Muscle of leg (tissue), 11 donors: ENCODE measurements around the gene TBPL2. TPM values are rescaled to one million over a fixed set of nuclear protein-coding genes. Genes with fewer than 3 reads are reported as not detected.

Source experiments
- DNase-seq: peaks from one replicate; pipeline ENCODE4 v3.0.0; 2013
- H3K27ac ChIP-seq: one replicate; pipeline ENCODE4 v1.5.1; 2013; ENCODE audit warnings: mild to moderate bottlenecking, low read length, control low read depth
- H3K27me3 ChIP-seq: one replicate; pipeline ENCODE4 v1.6.1; 2013; ENCODE audit warnings: low read length; ENCODE audit not compliant: control insufficient read depth, insufficient read depth
- H3K36me3 ChIP-seq: one replicate; pipeline ENCODE4 v1.6.1; 2013; ENCODE audit warnings: low read length; ENCODE audit not compliant: control insufficient read depth, insufficient read depth
- H3K4me1 ChIP-seq: one replicate; pipeline ENCODE4 v1.6.1; 2013; ENCODE audit warnings: low read length; ENCODE audit not compliant: control insufficient read depth, insufficient read depth
- H3K4me3 ChIP-seq: one replicate; pipeline ENCODE4 v1.5.1; 2013; ENCODE audit warnings: low read length, control low read depth
- H3K9me3 ChIP-seq: replicated peaks from 2 replicates; pipeline ENCODE4 v1.6.1; 2013; ENCODE audit warnings: low read depth, low read length; ENCODE audit not compliant: control insufficient read depth
- WGBS: methylation state at CpG from one replicate; pipeline ENCODE4 v1.1.5; 2013; ENCODE audit warnings: missing lambda C conversion rate; ENCODE audit not compliant: insufficient coverage; 5-methylcytosine and 5-hydroxymethylcytosine counted together
- polyA plus RNA-seq, 8 donors: library from polyadenylated mRNA; unstranded; fragments of 120-200 nt; gene quantifications; one replicate each; pipeline versions ENCODE4 v1.2.1 to v1.2.3, GENCODE V29; 2013; ENCODE audit warnings: inconsistent platforms in 1 of 8, low replicate concordance in 1 of 8; ENCODE audit not compliant: insufficient read length in 8 of 8, insufficient read depth in 1 of 8
- total RNA-seq: library from RNA; stranded (reverse); fragments of 120-200 nt; gene quantifications from one replicate; pipeline ENCODE4 v1.2.4, GENCODE V29; 2013

The TBPL2 gene
- total and polyA plus RNA-seq, 9 donors = 0.07 to 0.24 (median 0.13) TPM; not detected in 3

DNA sequence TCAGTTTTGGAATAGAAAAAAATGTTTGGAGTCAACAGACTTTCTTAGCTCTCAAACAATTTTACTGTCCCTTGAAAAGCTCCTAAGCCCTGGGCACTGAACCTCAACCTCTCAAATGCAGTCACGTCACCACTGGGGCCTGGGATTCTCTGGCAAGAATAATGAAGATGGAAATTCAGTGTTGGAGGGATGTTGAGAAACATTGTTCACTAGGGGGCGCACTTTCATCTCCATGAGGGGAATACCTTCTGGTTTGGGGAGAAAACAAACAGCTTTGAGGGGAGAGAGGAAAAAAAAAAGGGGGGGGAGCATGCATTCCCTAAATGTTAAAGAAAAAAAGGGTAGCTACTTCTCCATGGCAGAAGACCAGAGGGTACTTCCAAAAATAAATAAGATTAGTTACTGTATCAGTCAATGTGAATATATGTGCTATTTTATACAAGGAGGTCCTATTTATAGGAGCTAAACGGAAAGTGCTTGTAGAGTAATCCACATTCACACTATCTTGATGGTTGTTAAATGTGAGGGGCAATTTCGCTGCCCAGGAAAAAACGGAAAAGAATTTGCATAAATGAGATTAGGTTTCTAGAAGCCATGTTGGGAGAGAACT, 5.8 kb upstream of the TBPL2 start:
- 0% methylated on average over 1 of the region's 5 CpGs for WGBS
- no peak overlapping the region for H3K27ac ChIP-seq
- H3K27me3 ChIP-seq = no peaks in the 10 kb centered on the region
- no peaks in the 10 kb centered on the region for H3K9me3 ChIP-seq
- peaks cover 5% of the 10 kb centered on the region for H3K4me1 ChIP-seq
- DNase-seq = peak; percentile 75
- no peak overlapping the region for H3K4me3 ChIP-seq
- no peaks in the 10 kb centered on the region for H3K36me3 ChIP-seq

DNA sequence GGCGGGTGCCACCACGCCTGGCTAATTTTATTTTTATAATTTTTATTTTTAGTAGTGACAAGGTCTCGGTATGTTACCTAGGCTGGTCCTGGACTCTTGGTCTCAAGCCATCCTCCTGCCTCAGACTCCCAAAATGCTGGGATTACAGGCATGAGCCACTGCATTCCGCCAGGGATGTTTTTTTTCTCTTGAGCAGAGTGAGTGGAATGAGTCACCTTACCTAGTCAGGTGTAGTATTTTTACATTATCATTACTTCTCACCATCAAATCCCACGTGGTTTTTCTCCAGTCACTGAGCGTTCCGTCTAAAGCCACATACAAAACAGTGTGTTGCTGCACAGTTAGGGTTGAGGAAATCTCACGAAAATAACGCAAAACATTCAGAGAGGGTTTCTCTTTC, 870 bp upstream of the TBPL2 start:
- H3K27ac ChIP-seq = no peak overlapping the region
- H3K36me3 ChIP-seq = no peaks in the 10 kb centered on the region
- no peak overlapping the region for H3K4me3 ChIP-seq
- no peak for DNase-seq
- no peaks in the 10 kb centered on the region for H3K9me3 ChIP-seq
- peaks cover 4% of the 10 kb centered on the region for H3K27me3 ChIP-seq
- no CpG with 5 or more reads among the region's 9 CpGs for WGBS
- H3K4me1 ChIP-seq = no peaks in the 10 kb centered on the region

GRCh38 chr14:55438066-55438683, 2.2 kb downstream of the TBPL2 start:
- Histone ChIP-seq H3K27ac (no peak overlapping the region), H3K9me3 (no peaks in the 10 kb centered on the region), H3K4me3 (no peak overlapping the region), H3K27me3 (peaks cover 4% of the 10 kb centered on the region), H3K36me3 (no peaks in the 10 kb centered on the region), H3K4me1 (no peaks in the 10 kb centered on the region)
- no CpG with 5 or more reads among the region's 10 CpGs for WGBS
- peak; percentile 50 for DNase-seq

- Histone ChIP-seq H3K27ac (no peak overlapping the region), H3K4me1 (no peaks in the 10 kb centered on the region), H3K36me3 (no peaks in the 10 kb centered on the region), H3K9me3 (no peaks in the 10 kb centered on the region), H3K27me3 (peaks cover 4% of the 10 kb centered on the region), H3K4me3 (no peak overlapping the region)
- no peak for DNase-seq
- WGBS = 41% methylated on average over 3 of the region's 4 CpGs
These were observed 3.5 kb downstream of the TBPL2 start for GRCh38 chr14:55436931-55437330.

- Histone ChIP-seq H3K27me3 (peaks cover 4% of the 10 kb centered on the region), H3K4me1 (no peaks in the 10 kb centered on the region), H3K4me3 (no peak overlapping the region), H3K27ac (no peak overlapping the region), H3K36me3 (no peaks in the 10 kb centered on the region), H3K9me3 (no peaks in the 10 kb centered on the region)
- 43% methylated on average over 4 of the region's 4 CpGs for WGBS
- DNase-seq = no peak
These were observed 3.9 kb downstream of the TBPL2 start for GRCh38 chr14:55436519-55436918.

DNA sequence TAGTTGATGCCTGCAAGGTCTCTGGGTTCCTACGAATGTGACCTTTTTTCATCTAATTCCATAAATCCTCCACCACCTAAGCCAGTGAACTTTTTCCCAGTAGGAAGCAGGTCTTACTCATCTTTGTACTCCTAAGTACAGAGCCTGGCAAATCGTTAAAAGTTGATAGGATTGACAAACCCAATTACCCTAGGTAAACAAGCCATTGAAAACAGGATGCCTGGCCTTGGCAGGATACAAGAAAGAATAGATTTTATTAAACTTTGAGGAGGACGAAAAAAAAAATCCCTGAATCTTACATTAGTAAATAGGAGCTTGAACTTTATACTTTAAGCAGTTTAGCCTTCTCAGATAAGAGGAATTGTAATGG, 5.6 kb downstream of the TBPL2 start:
- Histone ChIP-seq H3K27ac (no peak overlapping the region), H3K4me1 (no peaks in the 10 kb centered on the region), H3K36me3 (no peaks in the 10 kb centered on the region), H3K27me3 (no peaks in the 10 kb centered on the region), H3K4me3 (no peak overlapping the region), H3K9me3 (no peaks in the 10 kb centered on the region)
- DNase-seq = no peak
- 60% methylated on average over 1 of the region's 3 CpGs for WGBS

GRCh38 chr14:55433880-55434804, 6.3 kb downstream of the TBPL2 start:
- no peak overlapping the region for H3K27ac ChIP-seq
- DNase-seq = no peak
- no CpG with 5 or more reads among the region's 6 CpGs for WGBS

DNA sequence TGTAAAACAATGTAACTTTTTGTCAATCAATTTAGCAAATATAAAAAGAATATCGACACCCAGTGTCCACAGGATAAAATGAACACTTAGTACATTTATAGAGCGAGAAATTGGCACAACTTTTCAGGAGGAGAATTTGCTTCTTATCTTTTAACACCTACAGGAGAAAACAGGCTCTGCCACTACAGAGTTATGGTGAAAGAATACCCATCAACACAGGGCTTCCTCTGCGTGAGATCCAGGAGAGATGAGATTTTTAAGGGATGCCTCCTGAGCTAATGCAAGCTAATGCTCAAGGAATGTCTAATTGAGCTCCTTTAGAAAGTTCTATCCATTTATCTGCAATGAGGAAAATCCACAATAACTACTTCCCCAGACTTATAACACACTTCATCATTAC, 7.8 kb downstream of the TBPL2 start:
- no CpG with 5 or more reads among the region's 3 CpGs for WGBS

More at GRCh38 chr14:55433880-55434804, 6.3 kb downstream of the TBPL2 start:
- H3K36me3 ChIP-seq = no peaks in the 10 kb centered on the region
- H3K27me3 ChIP-seq = no peaks in the 10 kb centered on the region
- no peaks in the 10 kb centered on the region for H3K4me1 ChIP-seq
- no peaks in the 10 kb centered on the region for H3K9me3 ChIP-seq
- H3K4me3 ChIP-seq = no peak overlapping the region

GRCh38 chr14:55430024-55430690, 10.3 kb downstream of the TBPL2 start:
- peak; percentile 57 for DNase-seq
- H3K27me3 ChIP-seq = no peaks in the 10 kb centered on the region
- H3K36me3 ChIP-seq = no peaks in the 10 kb centered on the region
- H3K27ac ChIP-seq = no peak overlapping the region
- no peak overlapping the region for H3K4me3 ChIP-seq
- H3K4me1 ChIP-seq = no peaks in the 10 kb centered on the region
- no CpG with 5 or more reads among the region's 1 CpG for WGBS
- no peaks in the 10 kb centered on the region for H3K9me3 ChIP-seq

More for the DNA sequence above, 7.8 kb downstream of the TBPL2 start:
- Histone ChIP-seq H3K4me1 (no peaks in the 10 kb centered on the region), H3K36me3 (no peaks in the 10 kb centered on the region), H3K27me3 (no peaks in the 10 kb centered on the region), H3K9me3 (no peaks in the 10 kb centered on the region), H3K27ac (no peak overlapping the region), H3K4me3 (no peak overlapping the region)
- DNase-seq = no peak

DNA sequence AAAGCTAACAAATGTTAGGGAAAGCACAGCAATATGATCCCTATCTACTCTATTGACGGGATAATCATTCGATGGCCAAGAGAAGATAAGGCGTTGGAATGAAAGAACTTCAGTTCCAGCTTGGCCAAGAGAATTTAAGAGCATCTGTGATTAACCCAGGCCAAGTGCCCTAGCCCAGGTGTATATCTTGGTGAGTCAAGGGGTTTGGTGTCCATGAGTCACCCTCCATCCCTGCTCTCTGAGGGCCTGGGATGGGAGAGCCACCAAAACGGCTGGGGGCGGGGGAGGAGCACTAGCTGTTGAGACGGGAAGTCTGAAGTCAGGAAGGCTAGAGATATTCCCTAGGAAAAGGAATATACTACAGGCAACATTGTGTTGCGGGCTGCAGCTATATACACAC, 13.0 kb downstream of the TBPL2 start:
- no peaks in the 10 kb centered on the region for H3K9me3 ChIP-seq
- H3K27me3 ChIP-seq = no peaks in the 10 kb centered on the region
- no peaks in the 10 kb centered on the region for H3K36me3 ChIP-seq
- WGBS = 80% methylated on average over 2 of the region's 7 CpGs
- H3K4me3 ChIP-seq = no peak overlapping the region
- H3K4me1 ChIP-seq = peaks cover 5% of the 10 kb centered on the region
- no peak overlapping the region for H3K27ac ChIP-seq
- DNase-seq = no peak
